Natural killer cell (primary cell): Measurements from ENCODE around the gene PPFIA2. TPM values are rescaled to one million over a fixed set of nuclear protein-coding genes. Genes with fewer than 3 reads are reported as not detected.

Experiments used
- ATAC-seq, 3 donors: fragments of 150-1000 bp in 2 of 3; fragments of 200-7000 bp in 1 of 3; cut with Tn5 transposase; 1 replicate in 1 of 3; 2 replicates in 2 of 3; pipeline ENCODE4 v1.10.0; 2021; ENCODE audit warnings: mild to moderate bottlenecking in 2 of 3, moderate library complexity in 2 of 3
- DNase-seq, 2 donors: peaks; one replicate each; pipeline versions ENCODE4 v3.0.0 to v3.0.0-alpha.2; 2013 to 2021; ENCODE audit warnings: mixed read lengths in 1 of 2
- H3K27ac ChIP-seq: one replicate; pipeline ENCODE4 v1.5.1; 2013; ENCODE audit warnings: mild to moderate bottlenecking, low read length
- H3K27me3 ChIP-seq: one replicate; pipeline ENCODE4 v1.6.1; 2013; ENCODE audit warnings: low read length; ENCODE audit not compliant: control insufficient read depth, insufficient read depth
- H3K36me3 ChIP-seq: one replicate; pipeline ENCODE4 v1.6.1; 2013; ENCODE audit warnings: low read length; ENCODE audit not compliant: control insufficient read depth, insufficient read depth
- H3K4me1 ChIP-seq: one replicate; pipeline ENCODE4 v1.6.1; 2013; ENCODE audit warnings: low read length; ENCODE audit not compliant: control insufficient read depth, insufficient read depth
- H3K4me3 ChIP-seq: one replicate; pipeline ENCODE4 v1.5.1; 2013; ENCODE audit warnings: low read length
- H3K9me3 ChIP-seq: one replicate; pipeline ENCODE4 v1.6.1; 2013; ENCODE audit warnings: low read length; ENCODE audit not compliant: control insufficient read depth, insufficient read depth
- H3K27ac Mint-ChIP-seq, 2 donors: one replicate each; pipeline ENCODE4 v1.8.0; 2022; ENCODE audit warnings: mild to moderate bottlenecking in 2 of 2, mixed read lengths in 2 of 2, moderate library complexity in 1 of 2
- H3K27me3 Mint-ChIP-seq, 2 donors: one replicate each; pipeline ENCODE4 v1.8.0; 2022; ENCODE audit warnings: low read depth in 2 of 2, mixed read lengths in 2 of 2
- H3K36me3 Mint-ChIP-seq: one replicate; pipeline ENCODE4 v1.8.0; 2022; ENCODE audit warnings: mixed read lengths
- H3K4me1 Mint-ChIP-seq, 2 donors: one replicate each; pipeline ENCODE4 v1.8.0; 2022; ENCODE audit warnings: mixed read lengths in 2 of 2
- H3K4me3 Mint-ChIP-seq: one replicate; pipeline ENCODE4 v1.8.0; 2022; ENCODE audit warnings: mild to moderate bottlenecking, moderate library complexity, mixed read lengths
- H3K9me3 Mint-ChIP-seq, 2 donors: one replicate each; pipeline ENCODE4 v1.8.0; 2022; ENCODE audit warnings: mixed read lengths in 2 of 2
- CTCF ChIP-seq: fragments of 200-600 bp; IDR thresholded peaks from one replicate; pipeline ENCODE4 v1.8.0; 2022; ENCODE audit warnings: antibody characterized with exemption
- WGBS: methylation state at CpG from one replicate; pipeline ENCODE4 v1.1.7; 2013; ENCODE audit warnings: missing lambda C conversion rate; ENCODE audit not compliant: insufficient coverage; 5-methylcytosine and 5-hydroxymethylcytosine counted together
- intact Hi-C: fragments of 100-400 bp; cut with micrococcal nuclease; formaldehyde crosslinking; loops from one replicate; pipeline ENCODE4 v1.14.2; 2022
- total RNA-seq, 4 donors: library from RNA; stranded (reverse); fragments of 120-200 nt in 1 of 4; gene quantifications; one replicate each; pipeline versions ENCODE4 v1.2.3 to v1.2.4, GENCODE V29; 2013 to 2022

Gene PPFIA2
- total RNA-seq, 3 donors from 2014 or later (not counting 1 experiment from before 2014, with no cell fraction given), result not detected

DNA sequence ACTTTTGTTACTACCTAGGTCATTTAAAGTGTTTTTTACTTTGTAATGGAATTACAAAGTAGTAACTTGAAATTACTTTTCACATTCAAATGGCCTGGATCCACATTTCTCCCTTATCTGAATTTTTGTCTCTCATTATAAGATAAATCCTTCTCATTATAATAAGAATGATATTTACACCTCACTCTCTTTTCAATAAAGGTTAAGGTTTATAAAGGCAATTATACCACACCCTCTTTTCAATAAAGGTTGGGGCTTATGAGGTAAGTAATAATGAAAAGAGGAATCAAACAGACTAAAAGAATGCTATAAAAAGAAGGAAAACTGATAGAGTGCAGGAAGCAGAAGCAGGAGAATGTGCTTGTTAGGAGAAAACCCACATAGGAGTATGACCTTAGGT, 470.5 kb downstream of the PPFIA2 start:
- Mint-ChIP-seq H3K36me3 (no peaks in the 10 kb centered on the region), H3K27me3 (no peaks in the 10 kb centered on the region), H3K9me3 (peaks cover 4 to 7% of the 10 kb centered on the region in 2 donors), H3K4me3 (no peak overlapping the region), H3K4me1 (no peaks in the 10 kb centered on the region), H3K27ac (no peak overlapping the region)
- H3K4me3 ChIP-seq, result no peak overlapping the region
- TF ChIP-seq CTCF, result no peak
- H3K27ac ChIP-seq, result no peak overlapping the region
- H3K4me1 ChIP-seq, result no peaks in the 10 kb centered on the region
- H3K36me3 ChIP-seq, result no peaks in the 10 kb centered on the region
- no peaks in the 10 kb centered on the region for H3K9me3 ChIP-seq
- intact Hi-C loops, result no loop called here
- no peak for ATAC-seq
- no peaks in the 10 kb centered on the region for H3K27me3 ChIP-seq
- no peak for DNase-seq

GRCh38 chr12:81284137-81284536, 475.0 kb downstream of the PPFIA2 start:
- H3K9me3 Mint-ChIP-seq, result peaks cover 4 to 9% of the 10 kb centered on the region in 2 donors
- H3K4me1 ChIP-seq, result no peaks in the 10 kb centered on the region

GRCh38 chr12:81274637-81275529, 484.3 kb downstream of the PPFIA2 start:
- DNase-seq (no peak), ATAC-seq (no peak)
- Mint-ChIP-seq H3K9me3 (peaks cover 5 to 7% of the 10 kb centered on the region in 2 donors), H3K27me3 (no peaks in the 10 kb centered on the region), H3K4me1 (no peaks in the 10 kb centered on the region), H3K36me3 (no peaks in the 10 kb centered on the region), H3K27ac (no peak overlapping the region), H3K4me3 (no peak overlapping the region)
- Histone ChIP-seq H3K27me3 (no peaks in the 10 kb centered on the region), H3K36me3 (no peaks in the 10 kb centered on the region), H3K9me3 (no peaks in the 10 kb centered on the region), H3K27ac (no peak overlapping the region), H3K4me3 (no peak overlapping the region), H3K4me1 (no peaks in the 10 kb centered on the region)
- WGBS, result 97% methylated on average over 5 of the region's 8 CpGs
- intact Hi-C loops, result no loop called here
- no peak for TF ChIP-seq CTCF

More at GRCh38 chr12:81284137-81284536, 475.0 kb downstream of the PPFIA2 start:
- ATAC-seq, result no peak
- no peak for TF ChIP-seq CTCF
- intact Hi-C loops, result no loop called here
- no peaks in the 10 kb centered on the region for H3K36me3 ChIP-seq
- H3K27me3 ChIP-seq, result no peaks in the 10 kb centered on the region
- H3K27ac ChIP-seq, result no peak overlapping the region
- Mint-ChIP-seq H3K36me3 (no peaks in the 10 kb centered on the region), H3K4me3 (no peak overlapping the region), H3K27me3 (no peaks in the 10 kb centered on the region), H3K27ac (no peak overlapping the region), H3K4me1 (no peaks in the 10 kb centered on the region)
- no peaks in the 10 kb centered on the region for H3K9me3 ChIP-seq
- no peak overlapping the region for H3K4me3 ChIP-seq
- 56% methylated on average over 3 of the region's 3 CpGs for WGBS
- no peak for DNase-seq
